H9 (cell line): Measurements from ENCODE around the gene TM4SF20. TPM values are rescaled to one million over a fixed set of nuclear protein-coding genes. Genes with fewer than 3 reads are reported as not detected.

Experiments
- DNase-seq: peaks from one replicate; pipeline ENCODE4 v3.0.0-alpha.2; 2017
- H2AFZ ChIP-seq: one replicate; pipeline ENCODE4 v1.6.1; 2013; ENCODE audit warnings: mild to moderate bottlenecking, low read length, control low read depth, moderate library complexity
- H2AK5ac ChIP-seq: 2 replicates; pipeline ENCODE4 v1.6.1; 2013; ENCODE audit warnings: low read length, control low read depth, mixed read lengths; ENCODE audit not compliant: insufficient read length
- H2BK120ac ChIP-seq: one replicate; pipeline ENCODE4 v1.6.1; 2013; ENCODE audit warnings: low read depth, mild to moderate bottlenecking, low read length, control low read depth, inconsistent platforms; ENCODE audit not compliant: poor library complexity, severe bottlenecking
- H2BK12ac ChIP-seq: 2 replicates; pipeline ENCODE4 v1.6.1; 2013; ENCODE audit warnings: low read length, control low read depth, mixed read lengths, low read depth; ENCODE audit not compliant: insufficient read length
- H2BK15ac ChIP-seq: 2 replicates; pipeline ENCODE4 v1.6.1; 2013; ENCODE audit warnings: low read depth, low read length, control low read depth
- H2BK20ac ChIP-seq: one replicate; pipeline ENCODE4 v1.6.1; 2013; ENCODE audit warnings: low read depth, mild to moderate bottlenecking, low read length, control low read depth, inconsistent platforms; ENCODE audit not compliant: poor library complexity, severe bottlenecking
- H2BK5ac ChIP-seq: 2 replicates; pipeline ENCODE4 v1.6.1; 2013; ENCODE audit warnings: low read length, control low read depth, mixed read lengths; ENCODE audit not compliant: insufficient read length
- H3K14ac ChIP-seq: 2 replicates; pipeline ENCODE4 v1.6.1; 2013; ENCODE audit warnings: low read length, control low read depth; ENCODE audit not compliant: insufficient read depth
- H3K18ac ChIP-seq: 2 replicates; pipeline ENCODE4 v1.6.1; 2013; ENCODE audit warnings: low read depth, mild to moderate bottlenecking, mixed read lengths, low read length, control low read depth; ENCODE audit not compliant: insufficient read length
- H3K23ac ChIP-seq: 2 replicates; pipeline ENCODE4 v1.6.1; 2013; ENCODE audit warnings: low read length, control low read depth, mixed read lengths, low read depth; ENCODE audit not compliant: insufficient read length
- H3K23me2 ChIP-seq: 2 replicates; pipeline ENCODE4 v1.6.1; 2013; ENCODE audit warnings: low read depth, mild to moderate bottlenecking, mixed read lengths, low read length, control low read depth; ENCODE audit not compliant: insufficient read length, poor library complexity, severe bottlenecking
- H3K27ac ChIP-seq: 2 replicates; pipeline ENCODE4 v1.5.1; 2013; ENCODE audit warnings: low read length, control low read depth, mixed read lengths, low read depth; ENCODE audit not compliant: insufficient read length
- H3K27me3 ChIP-seq: 2 replicates; pipeline ENCODE4 v1.6.1; 2013; ENCODE audit warnings: low read length, control low read depth, inconsistent platforms; ENCODE audit not compliant: insufficient read depth
- H3K4ac ChIP-seq: 2 replicates; pipeline ENCODE4 v1.6.1; 2013; ENCODE audit warnings: low read depth, mild to moderate bottlenecking, control low read depth, inconsistent platforms, low read length, moderate library complexity
- H3K4me1 ChIP-seq: 2 replicates; pipeline ENCODE4 v1.6.1; 2013; ENCODE audit warnings: low read length, control low read depth, inconsistent platforms; ENCODE audit not compliant: insufficient read depth
- H3K4me2 ChIP-seq: 2 replicates; pipeline ENCODE4 v1.6.1; 2013; ENCODE audit warnings: low read length, control low read depth, mixed read lengths; ENCODE audit not compliant: insufficient read length, insufficient read depth
- H3K56ac ChIP-seq: 2 replicates; pipeline ENCODE4 v1.6.1; 2013; ENCODE audit warnings: low read depth, mild to moderate bottlenecking, mixed read lengths, low read length, control low read depth; ENCODE audit not compliant: insufficient read length
- H3K79me1 ChIP-seq: 2 replicates; pipeline ENCODE4 v1.6.1; 2013; ENCODE audit warnings: low read depth, mild to moderate bottlenecking, moderate library complexity, low read length, control low read depth, inconsistent platforms; ENCODE audit not compliant: insufficient read depth, poor library complexity, severe bottlenecking
- H3K79me2 ChIP-seq: 2 replicates; pipeline ENCODE4 v1.6.1; 2013; ENCODE audit warnings: low read length, control low read depth, inconsistent platforms; ENCODE audit not compliant: insufficient read depth
- H3K9ac ChIP-seq: 2 replicates; pipeline ENCODE4 v1.6.1; 2013; ENCODE audit warnings: low read length, control low read depth, mixed read lengths; ENCODE audit not compliant: insufficient read length; ENCODE audit errors: extremely low read depth
- H3K9me3 ChIP-seq: one replicate; pipeline ENCODE4 v1.6.1; 2013; ENCODE audit warnings: low read depth, low read length, inconsistent platforms; ENCODE audit not compliant: control insufficient read depth
- H3T11ph ChIP-seq: one replicate; pipeline ENCODE4 v1.6.1; 2013; ENCODE audit warnings: mild to moderate bottlenecking, low read length, control low read depth, inconsistent platforms
- H4K20me1 ChIP-seq: one replicate; pipeline ENCODE4 v1.6.1; 2013; ENCODE audit not compliant: control insufficient read depth, insufficient read length, insufficient read depth
- H4K5ac ChIP-seq: 2 replicates; pipeline ENCODE4 v1.6.1; 2013; ENCODE audit warnings: low read depth, mild to moderate bottlenecking, mixed read lengths, low read length, control low read depth; ENCODE audit not compliant: insufficient read length
- H4K8ac ChIP-seq: replicated peaks from 2 replicates; pipeline ENCODE4 v1.6.1; 2013; ENCODE audit warnings: low read length, control low read depth, mixed read lengths, low read depth; ENCODE audit not compliant: insufficient read length
- H4K91ac ChIP-seq: 2 replicates; pipeline ENCODE4 v1.6.1; 2013; ENCODE audit warnings: low read depth, mild to moderate bottlenecking, moderate library complexity, mixed read lengths, low read length, control low read depth; ENCODE audit not compliant: insufficient read length
- H3K27ac Mint-ChIP-seq, 3 experiments: 2 replicates in 2 of 3; 3 replicates in 1 of 3; pipeline ENCODE4 v1.8.0; 2020 to 2021; ENCODE audit warnings: mixed read lengths in 3 of 3, mild to moderate bottlenecking in 1 of 3, moderate library complexity in 1 of 3
- H3K27me3 Mint-ChIP-seq: 2 replicates; pipeline ENCODE4 v1.8.0; 2021; ENCODE audit warnings: low read depth, mild to moderate bottlenecking, moderate library complexity, mixed read lengths
- H3K36me3 Mint-ChIP-seq, 3 experiments: 2 replicates in 2 of 3; 3 replicates in 1 of 3; pipeline ENCODE4 v1.8.0; 2020 to 2021; ENCODE audit warnings: low read depth in 3 of 3, mixed read lengths in 3 of 3; ENCODE audit not compliant: insufficient read depth in 1 of 3
- H3K4me1 Mint-ChIP-seq, 2 experiments: 2 replicates each; pipeline ENCODE4 v1.8.0; 2020; ENCODE audit warnings: mixed read lengths in 2 of 2
- H3K4me3 Mint-ChIP-seq, 2 experiments: 2 replicates in 1 of 2; 3 replicates in 1 of 2; pipeline ENCODE4 v1.8.0; 2020 to 2021; ENCODE audit warnings: mild to moderate bottlenecking in 2 of 2, mixed read lengths in 2 of 2, moderate library complexity in 1 of 2
- H3K9me3 Mint-ChIP-seq, 2 experiments: 2 replicates in 1 of 2; 3 replicates in 1 of 2; pipeline ENCODE4 v1.8.0; 2020; ENCODE audit warnings: mild to moderate bottlenecking in 2 of 2, mixed read lengths in 2 of 2, moderate library complexity in 1 of 2
- WGBS: extraction: QIAGEN DNeasy Blood & Tissue Kit; methylation state at CpG from one replicate; pipeline ENCODE4 v1.1.7; 2013; ENCODE audit warnings: missing lambda C conversion rate, low lambda C conversion rate, mixed read lengths; ENCODE audit not compliant: insufficient read length; ENCODE audit errors: extremely low coverage; 5-methylcytosine and 5-hydroxymethylcytosine counted together
- total RNA-seq: library from RNA; stranded (reverse); gene quantifications from 2 replicates; pipeline ENCODE4 v1.2.1, GENCODE V29; 2021
- TF ChIP-seq, protein P1 (sequence below): fragments of 200-600 bp; sonication (generic); conservative IDR thresholded peaks from 3 replicates; pipeline ENCODE4 v1.8.0; 2021; ENCODE audit warnings: antibody characterized with exemption, mild to moderate bottlenecking

TM4SF20 gene
- total RNA-seq, 1 experiment from 2014 or later, result not detected

DNA sequence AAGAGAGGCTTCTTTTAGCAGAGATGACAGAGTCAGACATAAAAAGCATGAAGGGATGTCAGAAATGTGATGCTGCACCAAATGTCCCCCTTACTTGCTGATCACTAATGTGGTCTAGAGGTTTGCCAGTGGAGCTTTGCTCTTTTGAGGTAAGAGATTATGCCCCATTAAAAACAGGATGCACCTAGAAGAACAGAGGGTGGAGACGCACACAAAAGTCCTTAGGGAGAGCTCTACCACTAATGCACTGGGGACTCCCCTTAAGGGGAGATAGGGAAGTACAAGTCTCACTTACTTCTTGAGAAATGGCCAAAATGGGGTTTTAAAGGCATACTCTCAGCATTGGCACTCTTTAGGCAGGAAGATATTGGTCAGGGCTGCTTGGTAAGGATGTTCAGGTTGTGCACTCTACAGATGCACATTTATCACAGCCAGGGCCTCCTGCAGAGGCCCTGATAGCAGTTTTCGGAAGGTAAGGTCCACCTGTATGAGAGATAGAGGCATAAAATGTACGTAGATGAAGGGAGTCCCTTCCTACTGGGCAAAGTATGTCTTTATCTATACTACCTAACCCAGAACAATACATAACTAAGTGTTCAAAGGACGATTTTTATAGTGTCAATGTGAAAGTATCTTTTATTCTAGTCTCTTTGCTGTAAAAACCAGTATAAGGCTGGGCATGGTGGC is 25.6 kb upstream of the TM4SF20 start:
- H2AFZ ChIP-seq, result no peak overlapping the region
- no peaks in the 10 kb centered on the region for H4K20me1 ChIP-seq
- Mint-ChIP-seq H3K36me3 (peaks cover 0 to 3% (median 0%) of the 10 kb centered on the region in 3 experiments; a peak in 1 of 7 replicates), H3K27me3 (no peaks in the 10 kb centered on the region), H3K27ac (no peak overlapping the region), H3K4me1 (peaks cover 4 to 5% of the 10 kb centered on the region in 2 experiments; a peak in 3 of 4 replicates), H3K4me3 (no peak overlapping the region), H3K9me3 (peaks cover 0 to 5% of the 10 kb centered on the region in 2 experiments; a peak in 1 of 5 replicates)
- no peak overlapping the region for H2AK5ac ChIP-seq
- no peak overlapping the region for H4K8ac ChIP-seq
- H3K23me2 ChIP-seq, result no peaks in the 10 kb centered on the region
- no peak overlapping the region for H3K9ac ChIP-seq
- no peak overlapping the region for H3K27ac ChIP-seq
- H3K9me3 ChIP-seq, result no peaks in the 10 kb centered on the region
- H3T11ph ChIP-seq, result no peak overlapping the region
- no peak overlapping the region for H3K56ac ChIP-seq
- H3K4me1 ChIP-seq, result no peaks in the 10 kb centered on the region
- no peak overlapping the region for H2BK15ac ChIP-seq
- H4K5ac ChIP-seq, result no peak overlapping the region
- H2BK20ac ChIP-seq, result no peak overlapping the region
- H3K18ac ChIP-seq, result no peak overlapping the region
- no peak overlapping the region for H3K4ac ChIP-seq
- no peak for DNase-seq
- H3K79me2 ChIP-seq, result no peaks in the 10 kb centered on the region
- no peaks in the 10 kb centered on the region for H3K79me1 ChIP-seq
- H3K4me2 ChIP-seq, result no peak overlapping the region
- H2BK12ac ChIP-seq, result no peak overlapping the region
- no peak overlapping the region for H2BK5ac ChIP-seq
- H3K27me3 ChIP-seq, result no peaks in the 10 kb centered on the region
- TF ChIP-seq, protein P1, sequence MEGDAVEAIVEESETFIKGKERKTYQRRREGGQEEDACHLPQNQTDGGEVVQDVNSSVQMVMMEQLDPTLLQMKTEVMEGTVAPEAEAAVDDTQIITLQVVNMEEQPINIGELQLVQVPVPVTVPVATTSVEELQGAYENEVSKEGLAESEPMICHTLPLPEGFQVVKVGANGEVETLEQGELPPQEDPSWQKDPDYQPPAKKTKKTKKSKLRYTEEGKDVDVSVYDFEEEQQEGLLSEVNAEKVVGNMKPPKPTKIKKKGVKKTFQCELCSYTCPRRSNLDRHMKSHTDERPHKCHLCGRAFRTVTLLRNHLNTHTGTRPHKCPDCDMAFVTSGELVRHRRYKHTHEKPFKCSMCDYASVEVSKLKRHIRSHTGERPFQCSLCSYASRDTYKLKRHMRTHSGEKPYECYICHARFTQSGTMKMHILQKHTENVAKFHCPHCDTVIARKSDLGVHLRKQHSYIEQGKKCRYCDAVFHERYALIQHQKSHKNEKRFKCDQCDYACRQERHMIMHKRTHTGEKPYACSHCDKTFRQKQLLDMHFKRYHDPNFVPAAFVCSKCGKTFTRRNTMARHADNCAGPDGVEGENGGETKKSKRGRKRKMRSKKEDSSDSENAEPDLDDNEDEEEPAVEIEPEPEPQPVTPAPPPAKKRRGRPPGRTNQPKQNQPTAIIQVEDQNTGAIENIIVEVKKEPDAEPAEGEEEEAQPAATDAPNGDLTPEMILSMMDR, result 0 out of 3 replicates have a peak, but pooled peaks have one; percentile 13
- H4K91ac ChIP-seq, result no peak overlapping the region
- no peak overlapping the region for H3K14ac ChIP-seq
- H2BK120ac ChIP-seq, result no peak overlapping the region
- no peak overlapping the region for H3K23ac ChIP-seq
- WGBS, result no CpG with 5 or more reads among the region's 4 CpGs
